HG03342 (cell line): Measurements from ENCODE around the gene CCPG1.

ENCODE experiments used
- ATAC-seq: cut with Tn5 transposase; IDR thresholded peaks from one replicate; pipeline ENCODE4 v1.9.1; 2021; ENCODE audit warnings: mild to moderate bottlenecking, moderate library complexity; ENCODE audit not compliant: unreplicated experiment

Gene CCPG1

DNA sequence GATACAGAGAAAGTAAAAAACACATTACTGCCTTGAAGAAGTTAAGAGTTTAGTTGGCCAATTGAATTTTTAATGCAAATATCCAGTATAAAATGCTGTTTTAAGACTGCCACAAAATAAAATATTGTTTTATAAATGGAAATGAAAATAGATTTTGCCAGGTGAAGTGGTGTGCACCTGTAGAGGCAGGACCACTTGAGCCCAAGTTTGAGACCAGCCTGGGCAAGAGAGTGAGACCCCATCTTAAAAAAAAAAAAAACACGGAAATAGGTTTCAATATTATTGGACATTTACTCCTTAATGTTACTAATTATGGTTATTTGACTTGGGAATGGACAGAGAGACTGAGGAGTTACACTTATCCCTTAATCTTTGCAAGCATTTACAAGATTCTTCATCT lies 87.2 kb downstream of the CCPG1 start:
- ATAC-seq: no peak

DNA sequence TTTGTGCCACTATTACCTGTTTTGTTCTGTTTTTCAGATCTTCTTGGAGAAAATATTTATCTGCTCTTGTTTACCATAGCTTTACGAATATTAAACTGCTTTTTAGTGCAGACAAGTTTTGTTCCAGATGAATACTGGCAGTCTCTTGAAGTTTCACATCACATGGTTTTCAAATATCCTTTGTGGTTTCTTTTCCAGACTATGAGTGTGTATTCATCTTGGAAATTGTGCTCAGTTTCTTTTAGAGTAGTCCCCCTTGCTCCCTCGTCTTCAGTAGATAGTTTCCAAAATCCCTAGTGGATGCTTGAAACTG lies 88.0 kb downstream of the CCPG1 start:
- ATAC-seq: no peak

DNA sequence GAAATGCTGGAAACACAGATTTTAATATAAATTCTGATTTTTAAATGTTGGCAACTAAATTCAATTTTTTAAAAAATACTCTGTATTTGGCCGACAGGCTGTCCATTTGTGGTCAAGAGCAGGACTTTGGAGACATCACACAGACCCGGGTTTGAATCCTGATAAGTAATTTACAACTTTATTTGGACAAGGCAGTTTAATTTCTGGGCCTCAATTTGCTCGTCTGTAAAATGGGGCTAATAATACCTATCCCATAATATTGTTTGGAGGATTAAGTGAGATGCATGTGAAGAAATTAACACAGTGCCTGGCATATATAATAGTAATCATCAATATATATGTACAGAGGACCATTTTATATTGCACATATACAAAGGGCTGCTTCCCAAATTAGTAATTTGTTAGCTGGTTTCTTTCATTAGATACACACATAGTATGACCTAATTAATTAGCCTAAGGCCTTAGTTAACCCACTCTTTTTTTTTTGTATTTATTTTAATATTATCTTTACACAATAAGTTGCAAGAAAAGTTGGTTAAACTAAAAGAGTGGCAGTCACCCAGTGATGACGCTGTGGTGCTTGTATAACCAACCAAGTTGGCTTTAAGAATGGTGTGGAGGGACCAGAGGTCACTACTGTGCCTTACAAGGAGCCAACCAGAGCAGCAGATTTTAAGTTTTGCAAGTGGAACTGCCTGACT lies 88.5 kb downstream of the CCPG1 start:
- peak; percentile 50 for ATAC-seq

DNA sequence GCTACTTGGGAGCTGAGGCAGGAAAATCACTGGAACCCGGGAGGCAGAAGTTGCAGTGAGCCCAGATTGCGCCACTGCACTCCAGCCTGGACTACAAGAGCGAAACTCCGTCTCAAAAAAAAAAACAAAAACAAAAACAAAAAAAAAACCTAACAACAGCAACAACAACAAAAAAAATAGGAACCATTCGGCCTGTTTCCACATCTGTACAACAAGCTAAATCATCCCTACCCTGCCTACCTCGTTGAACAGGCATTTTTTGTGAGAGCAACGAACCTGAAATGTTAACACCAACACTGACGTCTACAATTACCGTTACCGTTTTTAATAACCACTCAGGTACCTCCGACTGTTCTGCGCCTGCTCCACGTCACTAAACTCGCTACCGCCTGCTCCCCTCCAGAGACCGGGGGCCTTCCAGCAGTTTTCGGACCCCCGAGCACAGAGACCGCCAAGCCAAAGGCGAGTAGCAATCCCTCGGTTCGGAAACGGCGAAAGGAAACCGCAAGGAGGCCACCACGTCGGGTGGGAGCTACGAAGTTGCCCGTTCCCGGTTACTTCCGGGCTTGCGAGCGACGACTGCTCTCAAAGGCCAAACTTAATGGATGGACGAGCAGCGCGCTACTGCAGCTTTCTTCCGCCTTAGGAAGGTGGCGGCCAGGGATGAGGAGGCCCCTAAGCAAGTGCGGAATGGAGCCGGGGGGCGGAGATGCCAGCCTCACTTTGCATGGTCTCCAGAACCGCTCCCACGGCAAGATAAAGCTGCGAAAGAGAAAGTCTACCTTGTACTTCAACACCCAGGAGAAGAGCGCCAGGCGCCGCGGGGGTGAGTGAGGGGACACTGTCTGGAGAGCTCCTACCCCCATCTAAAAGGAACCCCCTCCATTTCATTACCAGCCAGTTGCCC lies 89.3 kb downstream of the CCPG1 start, which contains the start of the genes PIGB and PIGBOS1:
PIGB (plus strand) TSS at position 635 of the 907 bp plus-strand sequence; CDS start at position 664, 29 bp downstream.
PIGBOS1 (minus strand) TSS at position 536 of the 907 bp plus-strand sequence. CDS start 1,331 bp downstream, outside the sequence.
- peak; percentile 87 for ATAC-seq
